ENCODE data around the gene SLC22A17. TPM values are rescaled to one million over a fixed set of nuclear protein-coding genes. Genes with fewer than 3 reads are reported as not detected.

Gene SLC22A17
- total and polyA plus RNA-seq, 2 of the 13 experiments (the other 11 are each of a cell fraction or from before 2014, with no cell fraction given), result 0.95 to 1.1 TPM

DNA sequence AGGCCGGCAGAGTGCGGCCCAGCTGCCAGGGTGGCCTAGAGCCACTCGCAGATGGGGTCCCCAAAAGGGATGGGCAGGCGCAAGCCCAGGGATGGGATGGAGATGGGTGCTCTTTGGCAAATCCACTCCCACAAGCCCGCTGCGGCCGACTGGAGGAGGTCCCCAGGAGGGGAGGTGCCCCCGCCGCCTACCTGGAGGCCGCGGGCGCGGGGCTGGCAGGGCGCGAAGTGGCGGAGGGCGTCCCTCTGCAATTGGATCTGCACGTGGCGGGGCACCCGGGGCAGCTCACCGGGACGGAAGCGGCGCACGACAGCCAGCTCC lies 50.8 kb downstream of the SLC22A17 start (continued):
- TF ChIP-seq, protein P1, sequence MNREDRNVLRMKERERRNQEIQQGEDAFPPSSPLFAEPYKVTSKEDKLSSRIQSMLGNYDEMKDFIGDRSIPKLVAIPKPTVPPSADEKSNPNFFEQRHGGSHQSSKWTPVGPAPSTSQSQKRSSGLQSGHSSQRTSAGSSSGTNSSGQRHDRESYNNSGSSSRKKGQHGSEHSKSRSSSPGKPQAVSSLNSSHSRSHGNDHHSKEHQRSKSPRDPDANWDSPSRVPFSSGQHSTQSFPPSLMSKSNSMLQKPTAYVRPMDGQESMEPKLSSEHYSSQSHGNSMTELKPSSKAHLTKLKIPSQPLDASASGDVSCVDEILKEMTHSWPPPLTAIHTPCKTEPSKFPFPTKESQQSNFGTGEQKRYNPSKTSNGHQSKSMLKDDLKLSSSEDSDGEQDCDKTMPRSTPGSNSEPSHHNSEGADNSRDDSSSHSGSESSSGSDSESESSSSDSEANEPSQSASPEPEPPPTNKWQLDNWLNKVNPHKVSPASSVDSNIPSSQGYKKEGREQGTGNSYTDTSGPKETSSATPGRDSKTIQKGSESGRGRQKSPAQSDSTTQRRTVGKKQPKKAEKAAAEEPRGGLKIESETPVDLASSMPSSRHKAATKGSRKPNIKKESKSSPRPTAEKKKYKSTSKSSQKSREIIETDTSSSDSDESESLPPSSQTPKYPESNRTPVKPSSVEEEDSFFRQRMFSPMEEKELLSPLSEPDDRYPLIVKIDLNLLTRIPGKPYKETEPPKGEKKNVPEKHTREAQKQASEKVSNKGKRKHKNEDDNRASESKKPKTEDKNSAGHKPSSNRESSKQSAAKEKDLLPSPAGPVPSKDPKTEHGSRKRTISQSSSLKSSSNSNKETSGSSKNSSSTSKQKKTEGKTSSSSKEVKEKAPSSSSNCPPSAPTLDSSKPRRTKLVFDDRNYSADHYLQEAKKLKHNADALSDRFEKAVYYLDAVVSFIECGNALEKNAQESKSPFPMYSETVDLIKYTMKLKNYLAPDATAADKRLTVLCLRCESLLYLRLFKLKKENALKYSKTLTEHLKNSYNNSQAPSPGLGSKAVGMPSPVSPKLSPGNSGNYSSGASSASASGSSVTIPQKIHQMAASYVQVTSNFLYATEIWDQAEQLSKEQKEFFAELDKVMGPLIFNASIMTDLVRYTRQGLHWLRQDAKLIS (CRISPR knock-in tag; IDR thresholded peaks at IDR 0.05), result no peak; the same call in 1 of the 2 replicates
- TF ChIP-seq, protein P2, sequence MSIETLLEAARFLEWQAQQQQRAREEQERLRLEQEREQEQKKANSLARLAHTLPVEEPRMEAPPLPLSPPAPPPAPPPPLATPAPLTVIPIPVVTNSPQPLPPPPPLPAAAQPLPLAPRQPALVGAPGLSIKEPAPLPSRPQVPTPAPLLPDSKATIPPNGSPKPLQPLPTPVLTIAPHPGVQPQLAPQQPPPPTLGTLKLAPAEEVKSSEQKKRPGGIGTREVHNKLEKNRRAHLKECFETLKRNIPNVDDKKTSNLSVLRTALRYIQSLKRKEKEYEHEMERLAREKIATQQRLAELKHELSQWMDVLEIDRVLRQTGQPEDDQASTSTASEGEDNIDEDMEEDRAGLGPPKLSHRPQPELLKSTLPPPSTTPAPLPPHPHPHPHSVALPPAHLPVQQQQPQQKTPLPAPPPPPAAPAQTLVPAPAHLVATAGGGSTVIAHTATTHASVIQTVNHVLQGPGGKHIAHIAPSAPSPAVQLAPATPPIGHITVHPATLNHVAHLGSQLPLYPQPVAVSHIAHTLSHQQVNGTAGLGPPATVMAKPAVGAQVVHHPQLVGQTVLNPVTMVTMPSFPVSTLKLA (IDR thresholded peaks at IDR 0.05), result peak; percentile 38
- peak; percentile 97 for TF ChIP-seq ZFP41 (CRISPR knock-in tag; IDR thresholded peaks at IDR 0.05; ENCODE audit: borderline replicate concordance)
- TF ChIP-seq CHCHD3 (CRISPR knock-in tag; IDR thresholded peaks at IDR 0.05), result no peak; the same call in 1 of the 2 replicates
- TF ChIP-seq, protein P3, sequence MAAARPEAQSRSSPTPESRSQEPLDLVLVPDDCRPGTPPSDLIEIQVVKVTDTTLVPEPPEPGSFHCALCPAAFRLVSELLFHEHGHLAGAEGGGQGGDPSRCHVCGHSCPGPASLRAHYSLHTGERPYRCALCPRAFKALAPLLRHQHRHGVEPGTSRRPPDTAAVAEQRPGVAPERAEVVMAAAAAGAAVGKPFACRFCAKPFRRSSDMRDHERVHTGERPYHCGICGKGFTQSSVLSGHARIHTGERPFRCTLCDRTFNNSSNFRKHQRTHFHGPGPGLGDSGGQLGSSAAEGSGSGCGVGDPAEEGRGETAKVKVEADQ (CRISPR knock-in tag; IDR thresholded peaks at IDR 0.05; ENCODE audit: borderline replicate concordance), result peak; percentile 95; the same call in 1 of the 2 replicates
- peak; percentile 79 for TF ChIP-seq ZNF331 (CRISPR knock-in tag; IDR thresholded peaks at IDR 0.05)
- no peak for TF ChIP-seq RBM39 (IDR thresholded peaks at IDR 0.05; ENCODE audit: low read depth, low read length, poor library complexity, severe bottlenecking)
- TF ChIP-seq PCBP1 (IDR thresholded peaks at IDR 0.05; ENCODE audit: borderline replicate concordance, low read depth, low read length), result peak; percentile 88; the same call in 1 of the 2 replicates
- 0 out of 2 replicates have a peak, but pooled peaks have one; percentile 71 for TF ChIP-seq MTA3 (CRISPR knock-in tag; IDR thresholded peaks at IDR 0.05)
- TF ChIP-seq MIER2 (CRISPR knock-in tag; IDR thresholded peaks at IDR 0.05), result peak; percentile 60; the same call in 1 of the 2 replicates
- TF ChIP-seq ZNF83 (CRISPR knock-in tag; IDR thresholded peaks at IDR 0.05; ENCODE audit: borderline replicate concordance), result peak; percentile 96; the same call in 1 of the 2 replicates
- TF ChIP-seq ZC3H13 (CRISPR knock-in tag; IDR thresholded peaks at IDR 0.05), result no peak
- TF ChIP-seq ELF1 (CRISPR knock-in tag; IDR thresholded peaks at IDR 0.05), result peak; percentile 68
- TF ChIP-seq ZNF20 (CRISPR knock-in tag; IDR thresholded peaks at IDR 0.05), result peak; percentile 97; the same call in 1 of the 2 replicates
- TF ChIP-seq THYN1 (CRISPR knock-in tag; IDR thresholded peaks at IDR 0.05; ENCODE audit: borderline replicate concordance, low read depth), result peak; percentile 89
- peak; percentile 69; the same call in 1 of the 2 replicates for TF ChIP-seq ZNF546 (CRISPR knock-in tag; conservative IDR thresholded peaks at IDR 0.05)
- TF ChIP-seq ASH2L (IDR thresholded peaks at IDR 0.05; ENCODE audit: insufficient read length, low read depth, low read length), result peak; percentile 32
- no peak for TF ChIP-seq ZNF670 (CRISPR knock-in tag; IDR thresholded peaks at IDR 0.05; ENCODE audit: borderline replicate concordance)
- TF ChIP-seq, protein P4, sequence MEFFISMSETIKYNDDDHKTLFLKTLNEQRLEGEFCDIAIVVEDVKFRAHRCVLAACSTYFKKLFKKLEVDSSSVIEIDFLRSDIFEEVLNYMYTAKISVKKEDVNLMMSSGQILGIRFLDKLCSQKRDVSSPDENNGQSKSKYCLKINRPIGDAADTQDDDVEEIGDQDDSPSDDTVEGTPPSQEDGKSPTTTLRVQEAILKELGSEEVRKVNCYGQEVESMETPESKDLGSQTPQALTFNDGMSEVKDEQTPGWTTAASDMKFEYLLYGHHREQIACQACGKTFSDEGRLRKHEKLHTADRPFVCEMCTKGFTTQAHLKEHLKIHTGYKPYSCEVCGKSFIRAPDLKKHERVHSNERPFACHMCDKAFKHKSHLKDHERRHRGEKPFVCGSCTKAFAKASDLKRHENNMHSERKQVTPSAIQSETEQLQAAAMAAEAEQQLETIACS (CRISPR knock-in tag; IDR thresholded peaks at IDR 0.05), result no peak; the same call in 1 of the 2 replicates
- TF ChIP-seq, protein P5, sequence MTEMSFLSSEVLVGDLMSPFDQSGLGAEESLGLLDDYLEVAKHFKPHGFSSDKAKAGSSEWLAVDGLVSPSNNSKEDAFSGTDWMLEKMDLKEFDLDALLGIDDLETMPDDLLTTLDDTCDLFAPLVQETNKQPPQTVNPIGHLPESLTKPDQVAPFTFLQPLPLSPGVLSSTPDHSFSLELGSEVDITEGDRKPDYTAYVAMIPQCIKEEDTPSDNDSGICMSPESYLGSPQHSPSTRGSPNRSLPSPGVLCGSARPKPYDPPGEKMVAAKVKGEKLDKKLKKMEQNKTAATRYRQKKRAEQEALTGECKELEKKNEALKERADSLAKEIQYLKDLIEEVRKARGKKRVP (CRISPR knock-in tag; IDR thresholded peaks at IDR 0.05), result no peak
